ENCODE data around the gene FBL.
"Not testable (repeated sequence)": the region's sequence is repeated elsewhere in the genome, so short reads cannot be mapped to it uniquely, and the experiment has no call there.

GRCh38 chr19:39814111-39814510 is 32.1 kb downstream of the FBL start:
- TF ChIP-seq, protein P1, sequence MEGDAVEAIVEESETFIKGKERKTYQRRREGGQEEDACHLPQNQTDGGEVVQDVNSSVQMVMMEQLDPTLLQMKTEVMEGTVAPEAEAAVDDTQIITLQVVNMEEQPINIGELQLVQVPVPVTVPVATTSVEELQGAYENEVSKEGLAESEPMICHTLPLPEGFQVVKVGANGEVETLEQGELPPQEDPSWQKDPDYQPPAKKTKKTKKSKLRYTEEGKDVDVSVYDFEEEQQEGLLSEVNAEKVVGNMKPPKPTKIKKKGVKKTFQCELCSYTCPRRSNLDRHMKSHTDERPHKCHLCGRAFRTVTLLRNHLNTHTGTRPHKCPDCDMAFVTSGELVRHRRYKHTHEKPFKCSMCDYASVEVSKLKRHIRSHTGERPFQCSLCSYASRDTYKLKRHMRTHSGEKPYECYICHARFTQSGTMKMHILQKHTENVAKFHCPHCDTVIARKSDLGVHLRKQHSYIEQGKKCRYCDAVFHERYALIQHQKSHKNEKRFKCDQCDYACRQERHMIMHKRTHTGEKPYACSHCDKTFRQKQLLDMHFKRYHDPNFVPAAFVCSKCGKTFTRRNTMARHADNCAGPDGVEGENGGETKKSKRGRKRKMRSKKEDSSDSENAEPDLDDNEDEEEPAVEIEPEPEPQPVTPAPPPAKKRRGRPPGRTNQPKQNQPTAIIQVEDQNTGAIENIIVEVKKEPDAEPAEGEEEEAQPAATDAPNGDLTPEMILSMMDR (IDR thresholded peaks at IDR 0.05; ENCODE audit: low read length) = not testable (repeated sequence)
- not testable (repeated sequence) for TF ChIP-seq EZH2 (optimal IDR thresholded peaks at IDR 0.05; ENCODE audit: low read depth, low read length)

Data from MM.1S (cell line).